Right lobe of liver (tissue), 4 donors: Measurements from ENCODE around the gene EHD3.

ENCODE experiments used
- POLR2A ChIP-seq: fragments of 450-650 bp; IDR thresholded peaks from one replicate; pipeline ENCODE4 v1.6.1; 2017; ENCODE audit warnings: antibody characterized with exemption, mild to moderate bottlenecking
- TF ChIP-seq, protein P1 (sequence below), 4 donors: fragments of 200-600 bp in 3 of 4; fragments of 450-650 bp in 1 of 4; IDR thresholded peaks; one replicate each; pipeline versions ENCODE4 v1.5.1 to v1.8.0; 2016 to 2022; ENCODE audit warnings: antibody characterized with exemption in 4 of 4, mild to moderate bottlenecking in 2 of 4
- donor health status: DM: no; HTN: no; CAD: no.
- donor health status: DM: no; HTN: no; CAD: no.
- donor health status: DM: no; HTN: yes; CAD: no.

DNA sequence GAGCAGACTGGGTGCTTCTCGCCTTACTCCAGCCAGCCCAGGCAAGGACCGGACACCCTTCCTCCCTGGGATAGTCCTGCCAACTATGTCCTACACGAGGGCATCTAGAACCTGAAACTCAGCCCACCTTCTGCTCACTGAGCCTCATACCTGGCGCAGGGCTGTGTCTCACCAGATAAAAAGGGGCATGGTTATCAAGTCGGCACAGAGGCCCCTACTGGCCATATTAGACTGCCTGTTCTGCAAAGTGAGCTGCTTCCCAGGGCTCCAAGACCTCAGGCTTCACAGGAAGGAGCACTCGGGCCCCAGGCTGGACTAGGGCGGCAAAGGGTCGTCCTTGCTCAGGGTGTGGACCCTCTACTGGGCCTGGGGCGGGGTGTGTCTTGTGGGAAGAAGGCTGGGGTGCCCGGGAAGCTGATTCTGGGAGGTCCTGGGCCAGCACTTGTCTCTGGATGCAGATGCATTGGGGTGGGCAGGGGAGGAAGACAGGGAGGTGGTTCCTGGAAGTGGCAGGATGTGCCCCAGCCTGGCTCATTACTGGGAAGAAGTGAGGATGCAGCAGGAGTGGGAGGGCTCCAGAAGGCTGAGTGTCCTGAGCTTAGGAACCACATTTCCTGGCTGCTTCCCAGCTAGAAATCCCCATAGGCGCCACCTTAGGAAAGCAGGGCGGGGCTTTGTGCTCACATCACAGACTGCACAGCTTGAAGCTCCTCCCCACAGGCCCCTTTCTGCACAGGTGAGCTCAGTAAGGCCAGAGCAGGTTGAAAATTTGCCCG, 19.6 kb downstream of the EHD3 start:
- no peak for TF ChIP-seq POLR2A
- TF ChIP-seq, protein P1, sequence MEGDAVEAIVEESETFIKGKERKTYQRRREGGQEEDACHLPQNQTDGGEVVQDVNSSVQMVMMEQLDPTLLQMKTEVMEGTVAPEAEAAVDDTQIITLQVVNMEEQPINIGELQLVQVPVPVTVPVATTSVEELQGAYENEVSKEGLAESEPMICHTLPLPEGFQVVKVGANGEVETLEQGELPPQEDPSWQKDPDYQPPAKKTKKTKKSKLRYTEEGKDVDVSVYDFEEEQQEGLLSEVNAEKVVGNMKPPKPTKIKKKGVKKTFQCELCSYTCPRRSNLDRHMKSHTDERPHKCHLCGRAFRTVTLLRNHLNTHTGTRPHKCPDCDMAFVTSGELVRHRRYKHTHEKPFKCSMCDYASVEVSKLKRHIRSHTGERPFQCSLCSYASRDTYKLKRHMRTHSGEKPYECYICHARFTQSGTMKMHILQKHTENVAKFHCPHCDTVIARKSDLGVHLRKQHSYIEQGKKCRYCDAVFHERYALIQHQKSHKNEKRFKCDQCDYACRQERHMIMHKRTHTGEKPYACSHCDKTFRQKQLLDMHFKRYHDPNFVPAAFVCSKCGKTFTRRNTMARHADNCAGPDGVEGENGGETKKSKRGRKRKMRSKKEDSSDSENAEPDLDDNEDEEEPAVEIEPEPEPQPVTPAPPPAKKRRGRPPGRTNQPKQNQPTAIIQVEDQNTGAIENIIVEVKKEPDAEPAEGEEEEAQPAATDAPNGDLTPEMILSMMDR (IDR thresholded peaks at IDR 0.05): no peak
